ENCODE measurements around the gene NRROS.

- no peak for TF ChIP-seq EZH2phosphoT487 (conservative IDR thresholded peaks at IDR 0.05; ENCODE audit: low read length)
- TF ChIP-seq, protein P1, sequence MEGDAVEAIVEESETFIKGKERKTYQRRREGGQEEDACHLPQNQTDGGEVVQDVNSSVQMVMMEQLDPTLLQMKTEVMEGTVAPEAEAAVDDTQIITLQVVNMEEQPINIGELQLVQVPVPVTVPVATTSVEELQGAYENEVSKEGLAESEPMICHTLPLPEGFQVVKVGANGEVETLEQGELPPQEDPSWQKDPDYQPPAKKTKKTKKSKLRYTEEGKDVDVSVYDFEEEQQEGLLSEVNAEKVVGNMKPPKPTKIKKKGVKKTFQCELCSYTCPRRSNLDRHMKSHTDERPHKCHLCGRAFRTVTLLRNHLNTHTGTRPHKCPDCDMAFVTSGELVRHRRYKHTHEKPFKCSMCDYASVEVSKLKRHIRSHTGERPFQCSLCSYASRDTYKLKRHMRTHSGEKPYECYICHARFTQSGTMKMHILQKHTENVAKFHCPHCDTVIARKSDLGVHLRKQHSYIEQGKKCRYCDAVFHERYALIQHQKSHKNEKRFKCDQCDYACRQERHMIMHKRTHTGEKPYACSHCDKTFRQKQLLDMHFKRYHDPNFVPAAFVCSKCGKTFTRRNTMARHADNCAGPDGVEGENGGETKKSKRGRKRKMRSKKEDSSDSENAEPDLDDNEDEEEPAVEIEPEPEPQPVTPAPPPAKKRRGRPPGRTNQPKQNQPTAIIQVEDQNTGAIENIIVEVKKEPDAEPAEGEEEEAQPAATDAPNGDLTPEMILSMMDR (IDR thresholded peaks at IDR 0.05; ENCODE audit: insufficient read depth, low read length, poor library complexity, severe bottlenecking), result no peak
Measured at GRCh38 chr3:196621611-196622010, 17.9 kb upstream of the NRROS start.

Data from SU-DHL-6 (cell line).